Measurements from ENCODE around the gene CD207.

- TF ChIP-seq HDAC2 (IDR thresholded peaks at IDR 0.05; ENCODE audit: borderline replicate concordance in 1 of 2, low read depth in 2 of 2, low read length in 2 of 2) (no peak), CTCF (IDR thresholded peaks at IDR 0.05; ENCODE audit: control extremely low read depth in 1 of 3, insufficient read depth in 1 of 3, low read depth in 1 of 3, low read length in 3 of 3) (no peak), SRF (IDR thresholded peaks at IDR 0.05; ENCODE audit: low read depth, low read length) (no peak), RBBP5 (IDR thresholded peaks at IDR 0.05; ENCODE audit: borderline replicate concordance, low read depth, low read length) (no peak), POLR2A (IDR thresholded peaks at IDR 0.05; ENCODE audit: control extremely low read depth in 1 of 2, low read depth in 2 of 2, low read length in 2 of 2) (no peak), EZH2 (IDR thresholded peaks at IDR 0.05; ENCODE audit: low read depth, low read length, severe bottlenecking) (no peak), CREB1 (IDR thresholded peaks at IDR 0.05) (no peak), POLR2AphosphoS5 (IDR thresholded peaks at IDR 0.05; ENCODE audit: low read depth, low read length) (no peak), SIN3A (conservative IDR thresholded peaks at IDR 0.05 in 1 of 2, IDR thresholded peaks at IDR 0.05 in 1 of 2; ENCODE audit: low read depth in 1 of 2, low read length in 2 of 2) (no peak), EP300 (IDR thresholded peaks at IDR 0.05; ENCODE audit: borderline replicate concordance in 1 of 2, low read depth in 2 of 2, low read length in 2 of 2) (no peak), ATF3 (IDR thresholded peaks at IDR 0.05; ENCODE audit: insufficient read depth, low read depth, low read length) (no peak), MAX (IDR thresholded peaks at IDR 0.05) (no peak)
Measured at GRCh38 chr2:70830366-70830765, 5.2 kb downstream of the CD207 start.

Data from H1 (cell line).